ENCODE measurements around the gene PI4K2A. TPM values are rescaled to one million over a fixed set of nuclear protein-coding genes. Genes with fewer than 3 reads are reported as not detected.

PI4K2A gene
- total and polyA plus RNA-seq, 2 of the 13 experiments (the other 11 are each of a cell fraction or from before 2014, with no cell fraction given): 10.9 to 14.3 TPM

GRCh38 chr10:97597778-97598177 lies 42.7 kb upstream of the PI4K2A start:
- in situ Hi-C loops (cut with HindIII; ENCODE audit: extremely low pct_ligation_motif_present, low pct_unique_long_range_greater_than_20kb) (no loop called here), intact Hi-C loops (cut with micrococcal nuclease; ENCODE audit: unreplicated experiment) (no loop called here)
- no TSS peak for BruUV-seq (replicated peaks)
- no peaks in the 10 kb centered on the region; a peak in 1 of 5 replicates for H3K27me3 ChIP-seq (ENCODE audit: control insufficient read depth in 1 of 2, insufficient read depth in 2 of 2, low read length in 2 of 2)
- CTCF ChIA-PET (ENCODE audit: low intra/inter-chr PET ratio, low total read pairs): no interaction called here
- ATAC-seq: no peak
- no peaks in the 10 kb centered on the region for H3K9me3 ChIP-seq (ENCODE audit: low read length)
- H3K4me3 ChIP-seq (replicated peaks in 1 of 3; ENCODE audit: insufficient read depth in 1 of 3, low read depth in 2 of 3, low read length in 3 of 3): no peak overlapping the region
- WGBS (ENCODE audit: low lambda C conversion rate): 15% methylated on average over 2 of the region's 2 CpGs
- H3K36me3 ChIP-seq (replicated peaks in 1 of 2; ENCODE audit: control insufficient read depth in 1 of 2, insufficient read depth in 2 of 2, low read length in 2 of 2): no peaks in the 10 kb centered on the region
- H3K4me1 ChIP-seq (ENCODE audit: insufficient read depth, low read length): peaks cover 43% of the 10 kb centered on the region
- H4K20me1 ChIP-seq (ENCODE audit: insufficient read depth, low read length): no peaks in the 10 kb centered on the region
- POLR2A ChIA-PET: interaction anchor here (3.5 kb wide), 1 partner anchor 13 kb away, joined by 23 read pairs; the partner anchor contains the start of gene HOGA1
- H3K27ac ChIP-seq (ENCODE audit: extremely low read length, insufficient read depth, low read length): peak overlapping the region; percentile 38
- H3K4me2 ChIP-seq (ENCODE audit: low read depth, low read length): 0 out of 2 replicates have a peak overlapping the region, but pooled peaks have one; percentile 14
- H3K79me2 ChIP-seq (ENCODE audit: insufficient read depth, low read length): no peaks in the 10 kb centered on the region
- no peak overlapping the region for H2AFZ ChIP-seq (ENCODE audit: low read length)
- no peak for FAIRE-seq
- DNase-seq (ENCODE audit: low spot score): peak; percentile 48
- no peak overlapping the region for H3K9ac ChIP-seq (ENCODE audit: insufficient read depth, low read depth, low read length)
- TF ChIP-seq ZC3H13 (CRISPR knock-in tag; IDR thresholded peaks at IDR 0.05): no peak
- no peak for TF ChIP-seq CHD2 (IDR thresholded peaks at IDR 0.05; ENCODE audit: low read depth, low read length)
- TF ChIP-seq ZBTB7B (CRISPR knock-in tag; IDR thresholded peaks at IDR 0.05): peak; percentile 85
- TF ChIP-seq POLR2G (IDR thresholded peaks at IDR 0.05; ENCODE audit: low read depth, low read length): no peak
- peak; percentile 77; the same call in 1 of the 2 replicates for TF ChIP-seq MAFG (CRISPR knock-in tag; IDR thresholded peaks at IDR 0.05)
- peak; percentile 25 for TF ChIP-seq TEAD3 (CRISPR knock-in tag; optimal IDR thresholded peaks at IDR 0.05; ENCODE audit: borderline replicate concordance)
- TF ChIP-seq ZNF644 (CRISPR knock-in tag; IDR thresholded peaks at IDR 0.05; ENCODE audit: low read depth): no peak
- TF ChIP-seq ZNF414 (CRISPR knock-in tag; IDR thresholded peaks at IDR 0.05): no peak
- TF ChIP-seq KDM2A (CRISPR knock-in tag; IDR thresholded peaks at IDR 0.05; ENCODE audit: borderline replicate concordance, low read depth): no peak
- TF ChIP-seq CHD4 (IDR thresholded peaks at IDR 0.05; ENCODE audit: borderline replicate concordance, low read length): no peak
- TF ChIP-seq SNAPC4 (CRISPR knock-in tag; IDR thresholded peaks at IDR 0.05): no peak
- no peak for TF ChIP-seq ZNF143 (CRISPR knock-in tag; IDR thresholded peaks at IDR 0.05)
- TF ChIP-seq ZNF569 (CRISPR knock-in tag; IDR thresholded peaks at IDR 0.05; ENCODE audit: borderline replicate concordance): no peak
- peak; percentile 69; the same call in 1 of the 2 replicates for TF ChIP-seq NFE2 (CRISPR knock-in tag; IDR thresholded peaks at IDR 0.05)
- TF ChIP-seq FOXK1 (CRISPR knock-in tag; IDR thresholded peaks at IDR 0.05; ENCODE audit: borderline replicate concordance, low read depth): no peak
- TF ChIP-seq ZFP37 (CRISPR knock-in tag; IDR thresholded peaks at IDR 0.05; ENCODE audit: borderline replicate concordance): no peak
- TF ChIP-seq ZC3H4 (CRISPR knock-in tag; IDR thresholded peaks at IDR 0.05; ENCODE audit: borderline replicate concordance): no peak
- no peak for TF ChIP-seq ZNF572 (CRISPR knock-in tag; IDR thresholded peaks at IDR 0.05)
- peak; percentile 99 for TF ChIP-seq NFE2L2 (IDR thresholded peaks at IDR 0.05; ENCODE audit: low read length)
- TF ChIP-seq ZNF616 (CRISPR knock-in tag; IDR thresholded peaks at IDR 0.05; ENCODE audit: low read depth): no peak
